ENCODE measurements around the gene MBP.

MBP gene

GRCh38 chr18:77069482-77069881, 63.1 kb downstream of the MBP start:
- in situ Hi-C loops (cut with MboI; ENCODE audit: low sequenced_read_pairs), result loop anchor here (5.0 to 25.0 kb wide), 2 partner anchors 43 to 143 kb away; no protein-coding TSS in a partner anchor

GRCh38 chr18:77068321-77069312, 64.0 kb downstream of the MBP start:
- in situ Hi-C loops (cut with MboI; ENCODE audit: low sequenced_read_pairs), result loop anchor here (5.0 to 25.0 kb wide), 2 partner anchors 44 to 144 kb away; no protein-coding TSS in a partner anchor

GRCh38 chr18:77067291-77068061, 65.1 kb downstream of the MBP start:
- in situ Hi-C loops (cut with MboI; ENCODE audit: low sequenced_read_pairs), result loop anchor here (5.0 to 25.0 kb wide), 2 partner anchors 45 to 145 kb away; no protein-coding TSS in a partner anchor

GRCh38 chr18:77066689-77067088, 65.9 kb downstream of the MBP start:
- in situ Hi-C loops (cut with MboI; ENCODE audit: low sequenced_read_pairs), result loop anchor here (5.0 to 25.0 kb wide), 2 partner anchors 46 to 146 kb away; no protein-coding TSS in a partner anchor

- in situ Hi-C loops (cut with MboI; ENCODE audit: low sequenced_read_pairs), result loop anchor here (5.0 to 25.0 kb wide), 2 partner anchors 46 to 146 kb away; no protein-coding TSS in a partner anchor
Measured at GRCh38 chr18:77066101-77066500, 66.5 kb downstream of the MBP start.

GRCh38 chr18:77065221-77065981, 67.2 kb downstream of the MBP start:
- in situ Hi-C loops (cut with MboI; ENCODE audit: low sequenced_read_pairs), result loop anchor here (5.0 to 25.0 kb wide), 2 partner anchors 47 to 147 kb away; no protein-coding TSS in a partner anchor

- in situ Hi-C loops (cut with MboI; ENCODE audit: low sequenced_read_pairs), result loop anchor here (25.0 kb wide), 1 partner anchor 149 kb away; no protein-coding TSS in a partner anchor
Measured at GRCh38 chr18:77063260-77063659, 69.3 kb downstream of the MBP start.

- in situ Hi-C loops (cut with MboI; ENCODE audit: low sequenced_read_pairs), result loop anchor here (25.0 kb wide), 1 partner anchor 150 kb away; no protein-coding TSS in a partner anchor
Measured at GRCh38 chr18:77062518-77063003, 70.0 kb downstream of the MBP start.

- in situ Hi-C loops (cut with MboI; ENCODE audit: low sequenced_read_pairs), result loop anchor here (25.0 kb wide), 1 partner anchor 150 kb away; no protein-coding TSS in a partner anchor
Measured at GRCh38 chr18:77061946-77062517, 70.6 kb downstream of the MBP start.

- in situ Hi-C loops (cut with MboI; ENCODE audit: low sequenced_read_pairs), result loop anchor here (25.0 kb wide), 1 partner anchor 151 kb away; no protein-coding TSS in a partner anchor
Measured at GRCh38 chr18:77061281-77061945, 71.2 kb downstream of the MBP start.

GRCh38 chr18:77060151-77060550, 72.4 kb downstream of the MBP start:
- in situ Hi-C loops (cut with MboI; ENCODE audit: low sequenced_read_pairs), result loop anchor here (25.0 kb wide), 1 partner anchor 152 kb away; no protein-coding TSS in a partner anchor

- in situ Hi-C loops (cut with MboI; ENCODE audit: low sequenced_read_pairs), result loop anchor here (10.0 to 25.0 kb wide), 2 partner anchors 55 to 153 kb away; no protein-coding TSS in a partner anchor
Measured at GRCh38 chr18:77059294-77059916, 73.2 kb downstream of the MBP start.

GRCh38 chr18:77058290-77058835, 74.2 kb downstream of the MBP start:
- in situ Hi-C loops (cut with MboI; ENCODE audit: low sequenced_read_pairs), result loop anchor here (10.0 to 25.0 kb wide), 2 partner anchors 54 to 154 kb away; no protein-coding TSS in a partner anchor

- in situ Hi-C loops (cut with MboI; ENCODE audit: low sequenced_read_pairs), result loop anchor here (10.0 to 25.0 kb wide), 2 partner anchors 52 to 155 kb away; no protein-coding TSS in a partner anchor
Measured at GRCh38 chr18:77057006-77057395, 75.6 kb downstream of the MBP start.

- in situ Hi-C loops (cut with MboI; ENCODE audit: low sequenced_read_pairs), result loop anchor here (10.0 to 25.0 kb wide), 2 partner anchors 52 to 156 kb away; no protein-coding TSS in a partner anchor
Measured at GRCh38 chr18:77056344-77057005, 76.1 kb downstream of the MBP start.

- in situ Hi-C loops (cut with MboI; ENCODE audit: low sequenced_read_pairs), result loop anchor here (10.0 to 25.0 kb wide), 2 partner anchors 51 to 157 kb away; no protein-coding TSS in a partner anchor
Measured at GRCh38 chr18:77055429-77056300, 76.9 kb downstream of the MBP start.

All from HL-60/S4 treated with phorbol 12-myristate 13-acetate at 8.2 ng/mL for 4 days and 3 days (cell line).